Aorta (tissue), 5 donors: ENCODE results near the gene TPSD1. TPM values are rescaled to one million over a fixed set of nuclear protein-coding genes. Genes with fewer than 3 reads are reported as not detected.
"Not testable (repeated sequence)": the region's sequence is repeated elsewhere in the genome, so short reads cannot be mapped to it uniquely, and the experiment has no call there.

Experiments
- ATAC-seq: fragments of 200-7000 bp; cut with Tn5 transposase; one replicate; pipeline ENCODE4 v1.9.1; 2022; ENCODE audit warnings: moderate library complexity; ENCODE audit not compliant: low FRiP score
- DNase-seq, 2 donors: peaks; one replicate each; pipeline ENCODE4 v3.0.0-alpha.2; 2020
- H3K27ac ChIP-seq, 2 donors: one replicate each; pipeline ENCODE4 v1.5.1; 2013; ENCODE audit warnings: low read length in 2 of 2, mild to moderate bottlenecking in 2 of 2, moderate library complexity in 2 of 2, control low read depth in 1 of 2, inconsistent platforms in 1 of 2, low read depth in 1 of 2
- H3K27me3 ChIP-seq, 2 donors: one replicate each; pipeline ENCODE4 v1.6.1; 2013; ENCODE audit warnings: control low read depth in 1 of 2, low read length in 1 of 2, mild to moderate bottlenecking in 1 of 2, moderate library complexity in 1 of 2; ENCODE audit not compliant: insufficient read depth in 2 of 2, control insufficient read depth in 1 of 2
- H3K36me3 ChIP-seq, 2 donors: one replicate each; pipeline ENCODE4 v1.6.1; 2013; ENCODE audit warnings: control low read depth in 1 of 2, low read length in 1 of 2, mild to moderate bottlenecking in 1 of 2; ENCODE audit not compliant: insufficient read depth in 2 of 2, control insufficient read depth in 1 of 2
- H3K4me1 ChIP-seq, 2 donors: one replicate each; pipeline ENCODE4 v1.6.1; 2013; ENCODE audit warnings: low read length in 2 of 2, control low read depth in 1 of 2, mild to moderate bottlenecking in 1 of 2, moderate library complexity in 1 of 2; ENCODE audit not compliant: insufficient read depth in 2 of 2, control insufficient read depth in 1 of 2
- H3K4me3 ChIP-seq, 2 donors: one replicate each; pipeline ENCODE4 v1.5.1; 2013; ENCODE audit warnings: low read length in 2 of 2, control low read depth in 1 of 2, mild to moderate bottlenecking in 1 of 2
- H3K9me3 ChIP-seq: one replicate; pipeline ENCODE4 v1.6.1; 2013; ENCODE audit warnings: mild to moderate bottlenecking, low read length; ENCODE audit not compliant: control insufficient read depth
- WGBS, 2 donors: extraction: QIAGEN DNeasy Blood & Tissue Kit; methylation state at CpG; one replicate each; pipeline ENCODE4 v1.1.7; 2013; 5-methylcytosine and 5-hydroxymethylcytosine counted together
- intact Hi-C, 2 donors: fragments of 100-400 bp; cut with DNase I; formaldehyde crosslinking; loops; one replicate each; pipeline versions ENCODE4 v1.14.2 to v1.15.0; 2022
- long read RNA-seq, 2 donors: library from polyadenylated mRNA; unstranded; transcript quantifications; one replicate each; pipeline ENCODE4 v2.0.0, GENCODE V29; 2020 to 2021
- polyA plus RNA-seq, 2 donors: library from polyadenylated mRNA; stranded (reverse); fragments of 200-250 nt; gene quantifications; one replicate each; pipeline ENCODE4 v1.2.3, GENCODE V29; 2013
- total RNA-seq, 2 donors: library from RNA; stranded (reverse); fragmentation: NEBNext Ultra II Directional; extraction: Animal tissue kit (Norgen Biotek cat#: 25700); gene quantifications; one replicate each; pipeline ENCODE4 v1.2.1, GENCODE V29; 2021
- donor health status: healthy with polysubstance abuse.
- donor health status: Bipolar disorder and iron deficiency.
- donor health status: DM: no; HTN: no; CAD: no.
- donor health status: DM: no; HTN: no; CAD: no.
- donor health status: DM: yes; HTN: yes; CAD: no.

TPSD1 gene
- total RNA-seq (not detected), polyA plus RNA-seq (under 1 TPM in 1 of 2 donors, not detected in 1; 0.38 TPM)
- long read RNA-seq, donor 1: 0 reads
- long read RNA-seq, donor 2: 0 reads

- ATAC-seq, H3K27me3 ChIP-seq, H3K27ac ChIP-seq, H3K4me1 ChIP-seq, intact Hi-C loops, H3K9me3 ChIP-seq, DNase-seq, H3K4me3 ChIP-seq, H3K36me3 ChIP-seq: not testable (repeated sequence)
- whole genome bisulfite sequencing, 2 donors: 67 to 74% methylated on average over 23 to 26 of the region's 26 CpGs
These were observed at the start of gene TPSD1 for GRCh38 chr16:1255276-1256122. Gene TPSD1, plus strand, starts transcription at chr16:1256069. Its CDS starts 212 bp downstream, at chr16:1256281.

- no peak overlapping the region for H3K27ac ChIP-seq
- intact Hi-C loops: no loop called here
- DNase-seq (no peak), ATAC-seq (no peak)
- no peaks in the 10 kb centered on the region for H3K4me1 ChIP-seq
- H3K36me3 ChIP-seq: no peaks in the 10 kb centered on the region
- no peaks in the 10 kb centered on the region for H3K9me3 ChIP-seq
- WGBS, 2 donors: 80 to 84% methylated on average over 9 of the region's 9 CpGs
- H3K4me3 ChIP-seq: no peak overlapping the region
- no peaks in the 10 kb centered on the region for H3K27me3 ChIP-seq
These were observed 49.5 kb upstream of the TPSD1 start for GRCh38 chr16:1206326-1206725.

- Histone ChIP-seq H3K27me3 (no peaks in the 10 kb centered on the region), H3K27ac (no peak overlapping the region), H3K4me3 (no peak overlapping the region), H3K36me3 (no peaks in the 10 kb centered on the region), H3K4me1 (no peaks in the 10 kb centered on the region), H3K9me3 (no peaks in the 10 kb centered on the region)
- intact Hi-C loops: no loop called here
- DNase-seq (no peak), ATAC-seq (no peak)
- 87 to 88% methylated on average over 13 to 16 of the region's 16 CpGs for WGBS, 2 donors
These were observed 49.1 kb upstream of the TPSD1 start for GRCh38 chr16:1206786-1207185.

- Histone ChIP-seq H3K9me3 (no peaks in the 10 kb centered on the region), H3K27ac (no peak overlapping the region), H3K4me3 (no peak overlapping the region), H3K27me3 (no peaks in the 10 kb centered on the region), H3K36me3 (no peaks in the 10 kb centered on the region), H3K4me1 (no peaks in the 10 kb centered on the region)
- intact Hi-C loops: no loop called here
- 83 to 87% methylated on average over 20 to 22 of the region's 22 CpGs for WGBS, 2 donors
- no peak for ATAC-seq
- no peak for DNase-seq
These were observed 47.5 kb upstream of the TPSD1 start for GRCh38 chr16:1208239-1208830.

GRCh38 chr16:1209081-1209480 lies 46.8 kb upstream of the TPSD1 start:
- Histone ChIP-seq H3K36me3 (no peaks in the 10 kb centered on the region), H3K27ac (no peak overlapping the region), H3K4me3 (no peak overlapping the region), H3K9me3 (no peaks in the 10 kb centered on the region), H3K27me3 (no peaks in the 10 kb centered on the region), H3K4me1 (no peaks in the 10 kb centered on the region)
- no peak for DNase-seq
- intact Hi-C loops: no loop called here
- 92 to 94% methylated on average over 43 of the region's 43 CpGs for WGBS, 2 donors
- ATAC-seq: no peak

GRCh38 chr16:1210461-1210860 lies 45.4 kb upstream of the TPSD1 start:
- Histone ChIP-seq H3K36me3 (no peaks in the 10 kb centered on the region), H3K27me3 (no peaks in the 10 kb centered on the region), H3K27ac (no peak overlapping the region), H3K4me3 (no peak overlapping the region), H3K9me3 (no peaks in the 10 kb centered on the region), H3K4me1 (no peaks in the 10 kb centered on the region)
- ATAC-seq (no peak), DNase-seq (no peak)
- 85 to 90% methylated on average over 23 of the region's 23 CpGs for whole genome bisulfite sequencing, 2 donors
- intact Hi-C loops: loop anchor here in 1 of 2 donors (10.0 kb wide), 1 partner anchor 54 kb away; no protein-coding TSS in a partner anchor

- no peak for ATAC-seq
- intact Hi-C loops: loop anchor here in 1 of 2 donors (10.0 kb wide), 1 partner anchor 53 kb away; no protein-coding TSS in a partner anchor
- no peak overlapping the region for H3K27ac ChIP-seq
- no peaks in the 10 kb centered on the region for H3K9me3 ChIP-seq
- 95% methylated on average over 65 of the region's 65 CpGs for WGBS, 2 donors
- no peaks in the 10 kb centered on the region for H3K36me3 ChIP-seq
- H3K4me1 ChIP-seq: no peaks in the 10 kb centered on the region
- no peak for DNase-seq
- H3K27me3 ChIP-seq: no peaks in the 10 kb centered on the region
- H3K4me3 ChIP-seq: no peak overlapping the region
These were observed 44.2 kb upstream of the TPSD1 start for GRCh38 chr16:1211451-1212268.

GRCh38 chr16:1212616-1213194 lies 43.2 kb upstream of the TPSD1 start:
- Histone ChIP-seq H3K36me3 (no peaks in the 10 kb centered on the region), H3K4me1 (no peaks in the 10 kb centered on the region), H3K4me3 (no peak overlapping the region), H3K27ac (no peak overlapping the region), H3K27me3 (no peaks in the 10 kb centered on the region), H3K9me3 (no peaks in the 10 kb centered on the region)
- ATAC-seq: no peak
- intact Hi-C loops: loop anchor here in 1 of 2 donors (10.0 kb wide), 1 partner anchor 52 kb away; no protein-coding TSS in a partner anchor
- no peak for DNase-seq
- 95 to 96% methylated on average over 39 to 40 of the region's 40 CpGs for WGBS, 2 donors
